HAP-1 (cell line): ENCODE measurements around the gene HECA.

Experiments
- DNase-seq, 2 experiments: peaks; one replicate each; pipeline ENCODE4 v3.0.0-alpha.2; 2016 to 2020; ENCODE audit warnings: low spot score in 2 of 2
- H3K27me3 ChIP-seq: fragments of 250-450 bp; sonication (Bioruptor Pico); 2 replicates; pipeline ENCODE4 v1.5.1; 2020; ENCODE audit warnings: low read depth, mild to moderate bottlenecking, moderate library complexity
- H3K36me3 ChIP-seq: fragments of 250-450 bp; sonication (Bioruptor Pico); replicated peaks from 2 replicates; pipeline ENCODE4 v1.5.1; 2020; ENCODE audit warnings: mild to moderate bottlenecking
- H3K4me1 ChIP-seq: fragments of 250-450 bp; sonication (Bioruptor Pico); 2 replicates; pipeline ENCODE4 v1.5.1; 2020; ENCODE audit warnings: mild to moderate bottlenecking
- H3K4me3 ChIP-seq: fragments of 250-450 bp; sonication (Bioruptor Pico); 2 replicates; pipeline ENCODE4 v1.5.1; 2020; ENCODE audit warnings: mild to moderate bottlenecking, moderate library complexity
- H3K9me3 ChIP-seq: fragments of 250-450 bp; sonication (Bioruptor Pico); 2 replicates; pipeline ENCODE4 v1.5.1; 2020; ENCODE audit warnings: mild to moderate bottlenecking, moderate library complexity
- in situ Hi-C: fragments of 300-500 bp; cut with MboI; formaldehyde crosslinking; loops from 3 replicates; pipeline ENCODE4 v1.14.3; 2020; ENCODE audit warnings: low sequenced_read_pairs, inconsistent platforms, mixed read lengths

HECA gene

GRCh38 chr6:139159016-139159415 lies 24.1 kb downstream of the HECA start:
- no peak for DNase-seq
- no peaks in the 10 kb centered on the region for H3K9me3 ChIP-seq
- H3K4me1 ChIP-seq = peaks cover under 1% of the 10 kb centered on the region; the same call in 1 of the 2 replicates
- no peaks in the 10 kb centered on the region for H3K27me3 ChIP-seq
- no peaks in the 10 kb centered on the region for H3K36me3 ChIP-seq
- in situ Hi-C loops = no loop called here
- no peak overlapping the region for H3K4me3 ChIP-seq

GRCh38 chr6:139161169-139161568 lies 26.3 kb downstream of the HECA start:
- Histone ChIP-seq H3K4me1 (no peaks in the 10 kb centered on the region), H3K27me3 (no peaks in the 10 kb centered on the region), H3K9me3 (no peaks in the 10 kb centered on the region), H3K4me3 (no peak overlapping the region), H3K36me3 (no peaks in the 10 kb centered on the region)
- DNase-seq = no peak
- in situ Hi-C loops = no loop called here

- H3K36me3 ChIP-seq = peaks cover 3% of the 10 kb centered on the region; the same call in 1 of the 2 replicates
- H3K27me3 ChIP-seq = no peaks in the 10 kb centered on the region
- in situ Hi-C loops = no loop called here
- no peak overlapping the region for H3K4me3 ChIP-seq
- no peaks in the 10 kb centered on the region for H3K9me3 ChIP-seq
- DNase-seq = no peak
- no peaks in the 10 kb centered on the region for H3K4me1 ChIP-seq
These were observed 27.0 kb downstream of the HECA start for GRCh38 chr6:139161817-139162284.

- Histone ChIP-seq H3K4me3 (no peak overlapping the region), H3K27me3 (no peaks in the 10 kb centered on the region), H3K4me1 (no peaks in the 10 kb centered on the region), H3K9me3 (no peaks in the 10 kb centered on the region), H3K36me3 (peaks cover 10% of the 10 kb centered on the region)
- DNase-seq = no peak
- in situ Hi-C loops = no loop called here
These were observed 29.1 kb downstream of the HECA start for GRCh38 chr6:139164001-139164400.

GRCh38 chr6:139165324-139165723 lies 30.4 kb downstream of the HECA start:
- Histone ChIP-seq H3K9me3 (no peaks in the 10 kb centered on the region), H3K36me3 (peaks cover 10% of the 10 kb centered on the region), H3K4me1 (no peaks in the 10 kb centered on the region), H3K4me3 (no peak overlapping the region), H3K27me3 (no peaks in the 10 kb centered on the region)
- in situ Hi-C loops = no loop called here
- DNase-seq = no peak

- DNase-seq = no peak
- no peaks in the 10 kb centered on the region for H3K9me3 ChIP-seq
- H3K36me3 ChIP-seq = peaks cover 10% of the 10 kb centered on the region
- in situ Hi-C loops = no loop called here
- H3K27me3 ChIP-seq = no peaks in the 10 kb centered on the region
- no peak overlapping the region for H3K4me3 ChIP-seq
- H3K4me1 ChIP-seq = no peaks in the 10 kb centered on the region
These were observed 31.5 kb downstream of the HECA start for GRCh38 chr6:139166238-139166955.

GRCh38 chr6:139166956-139167313 lies 32.1 kb downstream of the HECA start:
- Histone ChIP-seq H3K36me3 (peaks cover 10% of the 10 kb centered on the region), H3K9me3 (no peaks in the 10 kb centered on the region), H3K4me3 (no peak overlapping the region), H3K4me1 (no peaks in the 10 kb centered on the region), H3K27me3 (no peaks in the 10 kb centered on the region)
- DNase-seq = no peak
- in situ Hi-C loops = no loop called here

GRCh38 chr6:139172151-139172550 lies 37.3 kb downstream of the HECA start:
- Histone ChIP-seq H3K4me1 (no peaks in the 10 kb centered on the region), H3K9me3 (no peaks in the 10 kb centered on the region), H3K27me3 (no peaks in the 10 kb centered on the region), H3K36me3 (peaks cover 4% of the 10 kb centered on the region), H3K4me3 (no peak overlapping the region)
- in situ Hi-C loops = no loop called here
- DNase-seq = peak in 1 of 2 experiments; percentile 12

- peaks cover under 1% of the 10 kb centered on the region for H3K36me3 ChIP-seq
- no peak for DNase-seq
- no peaks in the 10 kb centered on the region for H3K27me3 ChIP-seq
- in situ Hi-C loops = no loop called here
- H3K4me1 ChIP-seq = no peaks in the 10 kb centered on the region
- H3K9me3 ChIP-seq = no peaks in the 10 kb centered on the region
- H3K4me3 ChIP-seq = no peak overlapping the region
These were observed 37.7 kb downstream of the HECA start for GRCh38 chr6:139172567-139172966.

- no peaks in the 10 kb centered on the region for H3K4me1 ChIP-seq
- H3K4me3 ChIP-seq = no peak overlapping the region
- DNase-seq = no peak
- in situ Hi-C loops = no loop called here
- H3K36me3 ChIP-seq = peaks cover 5% of the 10 kb centered on the region; the same call in 1 of the 2 replicates
- H3K27me3 ChIP-seq = no peaks in the 10 kb centered on the region
- no peaks in the 10 kb centered on the region for H3K9me3 ChIP-seq
These were observed 38.3 kb downstream of the HECA start for GRCh38 chr6:139173172-139173571.

- in situ Hi-C loops = no loop called here
- H3K9me3 ChIP-seq = no peaks in the 10 kb centered on the region
These were observed 38.9 kb downstream of the HECA start for GRCh38 chr6:139173822-139174221.

GRCh38 chr6:139174961-139175360 lies 40.1 kb downstream of the HECA start:
- H3K4me1 ChIP-seq = no peaks in the 10 kb centered on the region
- in situ Hi-C loops = no loop called here

More at GRCh38 chr6:139173822-139174221, 38.9 kb downstream of the HECA start:
- DNase-seq = no peak
- Histone ChIP-seq H3K27me3 (no peaks in the 10 kb centered on the region), H3K36me3 (peaks cover 5% of the 10 kb centered on the region; the same call in 1 of the 2 replicates), H3K4me3 (no peak overlapping the region), H3K4me1 (no peaks in the 10 kb centered on the region)

GRCh38 chr6:139175389-139175948 lies 40.6 kb downstream of the HECA start:
- Histone ChIP-seq H3K9me3 (no peaks in the 10 kb centered on the region), H3K4me1 (no peaks in the 10 kb centered on the region), H3K27me3 (no peaks in the 10 kb centered on the region), H3K36me3 (peaks cover 5% of the 10 kb centered on the region; the same call in 1 of the 2 replicates), H3K4me3 (no peak overlapping the region)
- DNase-seq = no peak
- in situ Hi-C loops = no loop called here

More at GRCh38 chr6:139174961-139175360, 40.1 kb downstream of the HECA start:
- Histone ChIP-seq H3K4me3 (no peak overlapping the region), H3K9me3 (no peaks in the 10 kb centered on the region), H3K36me3 (peaks cover 5% of the 10 kb centered on the region; the same call in 1 of the 2 replicates), H3K27me3 (no peaks in the 10 kb centered on the region)
- no peak for DNase-seq

- in situ Hi-C loops = no loop called here
These were observed 46.4 kb downstream of the HECA start for GRCh38 chr6:139181236-139181635.

More at GRCh38 chr6:139181236-139181635, 46.4 kb downstream of the HECA start:
- Histone ChIP-seq H3K9me3 (no peaks in the 10 kb centered on the region), H3K4me3 (no peak overlapping the region), H3K4me1 (no peaks in the 10 kb centered on the region), H3K27me3 (no peaks in the 10 kb centered on the region), H3K36me3 (peaks cover 5% of the 10 kb centered on the region; the same call in 1 of the 2 replicates)
- DNase-seq = no peak
